Nephron (organoid): ENCODE measurements around the gene KCNJ11.

Experiments used
- H3K27ac Mint-ChIP-seq, 3 experiments: 2 replicates each; pipeline ENCODE4 v1.8.0; 2020; ENCODE audit warnings: mixed read lengths in 3 of 3, mild to moderate bottlenecking in 2 of 3, moderate library complexity in 1 of 3
- H3K27me3 Mint-ChIP-seq: 2 replicates; pipeline ENCODE4 v1.8.0; 2021; ENCODE audit warnings: low read depth, mild to moderate bottlenecking, moderate library complexity, mixed read lengths
- H3K36me3 Mint-ChIP-seq: 2 replicates; pipeline ENCODE4 v1.8.0; 2020; ENCODE audit warnings: low read depth, mixed read lengths
- H3K4me1 Mint-ChIP-seq: 2 replicates; pipeline ENCODE4 v1.8.0; 2020; ENCODE audit warnings: mixed read lengths
- H3K4me3 Mint-ChIP-seq, 3 experiments: 2 replicates each; pipeline ENCODE4 v1.8.0; 2020; ENCODE audit warnings: mild to moderate bottlenecking in 3 of 3, mixed read lengths in 3 of 3, moderate library complexity in 2 of 3
- H3K9me3 Mint-ChIP-seq: 2 replicates; pipeline ENCODE4 v1.8.0; 2020; ENCODE audit warnings: mixed read lengths
- CTCF ChIP-seq, 3 experiments: fragments of 200-600 bp; sonication (generic); IDR thresholded peaks; one replicate each; pipeline ENCODE4 v1.5.0; 2021; ENCODE audit warnings: antibody characterized with exemption in 3 of 3; ENCODE audit not compliant: unreplicated experiment in 3 of 3

Gene KCNJ11

DNA sequence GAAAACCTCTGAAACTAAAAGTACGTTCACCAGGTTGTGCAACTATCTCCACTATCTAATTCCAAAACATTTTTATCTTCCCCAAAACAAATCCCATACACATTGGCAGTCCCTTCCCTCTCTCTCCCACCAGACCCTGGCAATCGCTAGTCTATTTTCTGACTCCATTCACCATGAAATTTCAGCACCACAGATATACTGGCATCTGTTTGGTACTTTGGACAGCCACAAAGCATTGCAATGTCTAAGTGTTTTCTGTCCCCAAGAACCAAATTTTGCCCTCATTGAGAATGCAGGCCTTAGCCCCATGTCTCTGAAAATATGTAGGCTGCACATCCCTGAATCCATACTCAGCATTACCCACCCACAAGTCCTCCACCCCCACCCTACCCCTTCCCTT, 28.0 kb upstream of the KCNJ11 start:
- Mint-ChIP-seq H3K4me3 (no peak overlapping the region), H3K27me3 (peaks cover 42% of the 10 kb centered on the region), H3K27ac (no peak overlapping the region), H3K4me1 (peaks cover 6% of the 10 kb centered on the region), H3K9me3 (no peaks in the 10 kb centered on the region), H3K36me3 (no peaks in the 10 kb centered on the region)
- TF ChIP-seq CTCF (IDR thresholded peaks at IDR 0.05; ENCODE audit: unreplicated experiment in 3 of 3), result no peak

- Mint-ChIP-seq H3K4me3 (no peak overlapping the region), H3K9me3 (no peaks in the 10 kb centered on the region), H3K27me3 (peaks cover 39% of the 10 kb centered on the region), H3K4me1 (peaks cover 6% of the 10 kb centered on the region), H3K36me3 (no peaks in the 10 kb centered on the region), H3K27ac (no peak overlapping the region)
- TF ChIP-seq CTCF (IDR thresholded peaks at IDR 0.05; ENCODE audit: unreplicated experiment in 3 of 3), result no peak
Observed at GRCh38 chr11:17415523-17416104, 27.2 kb upstream of the KCNJ11 start.

- Mint-ChIP-seq H3K4me1 (peaks cover 6% of the 10 kb centered on the region), H3K36me3 (no peaks in the 10 kb centered on the region), H3K27ac (no peak overlapping the region), H3K27me3 (peaks cover 35% of the 10 kb centered on the region), H3K4me3 (no peak overlapping the region), H3K9me3 (no peaks in the 10 kb centered on the region)
- TF ChIP-seq CTCF (IDR thresholded peaks at IDR 0.05; ENCODE audit: unreplicated experiment in 3 of 3), result no peak
Observed at GRCh38 chr11:17414992-17415391, 26.5 kb upstream of the KCNJ11 start.

DNA sequence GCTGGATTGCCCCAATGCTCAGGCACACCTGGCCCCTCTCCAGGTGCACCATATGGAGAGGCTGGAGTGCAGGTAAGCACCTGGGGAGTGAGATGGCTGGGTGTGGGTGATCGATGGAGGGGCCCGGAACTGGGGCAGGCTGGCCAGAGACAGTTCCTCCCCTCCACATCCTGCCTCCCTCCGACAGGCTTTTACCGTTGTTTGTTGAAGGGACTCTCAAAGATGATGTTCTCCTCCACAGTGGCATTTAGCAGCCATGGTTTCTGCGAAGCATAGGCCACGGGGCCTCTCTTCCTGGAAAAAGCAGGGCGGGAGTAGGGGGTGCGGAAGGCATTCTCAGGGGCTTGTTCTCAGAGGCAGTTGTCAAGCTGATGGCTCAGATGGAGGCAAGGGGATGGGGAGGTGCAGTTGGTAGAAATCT, 25.9 kb upstream of the KCNJ11 start:
- Mint-ChIP-seq H3K27ac (no peak overlapping the region), H3K36me3 (no peaks in the 10 kb centered on the region), H3K9me3 (no peaks in the 10 kb centered on the region), H3K27me3 (peaks cover 29% of the 10 kb centered on the region), H3K4me3 (no peak overlapping the region), H3K4me1 (peaks cover 6% of the 10 kb centered on the region)
- no peak for TF ChIP-seq CTCF (IDR thresholded peaks at IDR 0.05; ENCODE audit: unreplicated experiment in 3 of 3)

DNA sequence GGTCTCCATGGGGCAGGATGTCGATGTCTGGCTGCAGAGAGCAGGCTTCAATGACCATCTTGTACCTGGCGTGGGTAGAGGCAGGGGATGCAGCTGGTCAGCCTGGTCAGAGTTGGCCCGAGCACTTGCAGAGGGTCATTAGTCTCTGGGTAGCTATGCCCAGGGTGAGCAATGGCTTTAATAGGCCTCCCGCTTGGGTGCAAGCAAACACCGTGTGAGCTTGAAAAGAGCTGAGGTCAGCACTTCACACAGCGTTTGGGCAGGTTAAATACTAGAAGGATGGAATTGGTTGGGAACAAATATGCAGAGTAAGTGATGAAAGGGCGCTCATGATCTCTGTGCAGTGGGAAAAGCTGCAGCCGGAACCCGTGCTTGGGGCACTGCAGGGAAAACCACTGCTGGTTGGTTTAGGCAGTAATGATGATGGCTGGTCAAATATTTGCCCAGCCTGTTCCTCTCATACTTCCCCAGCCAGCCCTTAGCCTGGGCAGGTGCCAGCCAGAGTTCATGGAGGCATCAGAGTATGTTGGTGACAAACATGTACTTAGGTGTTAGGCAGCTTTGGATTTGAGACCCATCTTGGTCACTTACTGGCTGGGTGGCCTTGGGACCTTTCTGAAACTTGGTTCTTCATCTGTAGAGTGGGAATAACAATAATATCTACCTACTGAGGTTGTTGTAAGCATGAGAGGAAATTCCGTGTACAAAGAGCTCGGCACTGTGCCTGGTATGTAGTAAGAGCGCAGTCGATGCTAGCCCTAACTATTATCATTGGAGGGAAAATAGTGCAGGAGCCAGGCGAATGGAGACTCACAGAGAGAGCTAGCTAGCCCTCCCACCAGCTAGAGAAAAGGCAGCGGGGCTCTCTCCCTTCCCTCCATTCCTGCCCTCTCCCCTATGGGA, 25.2 kb upstream of the KCNJ11 start:
- peaks cover 23% of the 10 kb centered on the region for H3K27me3 Mint-ChIP-seq
- TF ChIP-seq CTCF (IDR thresholded peaks at IDR 0.05; ENCODE audit: unreplicated experiment in 3 of 3), result no peak

More for the DNA sequence above, 25.2 kb upstream of the KCNJ11 start:
- Mint-ChIP-seq H3K4me1 (peaks cover 4% of the 10 kb centered on the region), H3K27ac (no peak overlapping the region), H3K4me3 (no peak overlapping the region), H3K36me3 (no peaks in the 10 kb centered on the region), H3K9me3 (no peaks in the 10 kb centered on the region)
